Medulla oblongata (tissue), 1 donor: ENCODE data around the gene SEMA3F.

ENCODE experiments used
- DNase-seq: peaks from one replicate; pipeline ENCODE4 v3.0.0-alpha.2; 2015; ENCODE audit errors: extremely low spot score

The SEMA3F gene

DNA sequence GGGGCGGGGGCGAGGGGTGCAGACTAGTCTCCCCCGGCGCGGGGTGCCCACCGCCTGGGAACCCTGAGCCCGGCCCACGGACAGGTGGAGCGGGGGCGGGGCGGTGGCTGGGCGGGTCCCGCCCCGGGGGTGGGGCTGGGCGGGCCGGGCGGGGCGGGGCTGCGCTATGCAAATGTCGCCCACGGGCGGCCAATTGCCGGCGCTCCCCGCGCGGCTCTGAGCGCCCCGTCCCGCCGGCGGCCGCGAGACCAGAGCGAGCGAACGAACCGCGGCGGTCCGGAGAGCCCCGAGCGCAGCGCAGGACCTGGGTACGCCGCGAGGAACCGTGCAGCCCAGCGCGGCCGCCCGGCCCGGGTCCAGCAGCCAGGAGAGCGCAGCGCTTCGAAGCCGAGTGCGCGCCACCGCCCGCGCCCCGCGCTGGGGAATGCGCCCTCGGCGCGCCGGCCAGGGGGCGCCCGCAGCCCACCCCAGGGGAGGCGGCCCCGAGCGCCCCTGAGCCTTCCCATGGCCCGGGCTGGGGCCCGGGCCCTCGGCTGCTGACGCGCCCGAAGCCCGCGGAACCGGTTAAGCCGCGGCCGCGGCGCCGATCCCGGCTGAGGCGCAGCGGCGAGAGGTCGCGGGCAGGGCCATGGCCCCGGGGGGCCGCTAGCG lies at the start of gene SEMA3F:
Gene SEMA3F, plus strand, starts transcription at position 485 of the 651 bp plus-strand sequence. CDS start 4,299 bp downstream, outside the sequence.
- DNase-seq, result no peak

DNA sequence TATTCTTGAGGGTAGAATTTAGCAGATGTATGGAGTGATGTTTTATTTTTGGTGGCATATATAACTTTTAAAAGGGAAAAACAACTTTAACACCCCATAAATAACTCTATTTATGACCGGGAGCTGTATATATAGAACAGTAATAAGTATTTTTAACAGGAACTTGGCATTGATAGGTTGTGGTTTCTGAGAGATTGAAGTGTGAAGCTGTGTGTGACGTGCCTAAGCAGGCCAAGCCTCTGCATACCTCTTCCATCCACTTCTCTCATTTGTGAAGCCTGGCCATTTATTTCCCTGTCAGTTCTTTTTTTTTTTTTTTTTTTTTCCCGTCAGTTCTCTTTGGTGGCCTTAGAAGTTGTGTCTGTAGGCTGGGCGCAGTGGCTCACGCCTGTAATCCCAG lies 43.4 kb upstream of the SEMA3F start:
- no peak for DNase-seq

DNA sequence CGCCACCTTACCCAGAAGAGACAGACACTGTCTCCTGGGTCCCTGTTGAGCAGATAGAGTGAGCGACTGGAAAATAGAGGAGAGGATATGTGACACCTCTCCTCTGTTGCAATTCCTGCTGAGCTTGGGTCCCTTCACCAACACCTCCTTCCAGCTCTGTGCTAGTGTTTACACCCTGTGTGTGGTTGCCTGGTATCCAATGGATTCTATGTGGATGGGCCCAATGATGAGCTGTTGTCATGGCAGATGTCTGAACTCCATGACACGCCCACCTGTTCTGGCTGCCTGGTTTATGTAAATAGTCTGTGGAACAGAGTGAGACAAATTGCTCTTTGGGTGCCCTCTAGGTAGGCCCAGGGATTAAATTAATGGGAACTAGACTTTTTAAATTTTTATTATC lies 42.7 kb upstream of the SEMA3F start:
- no peak for DNase-seq

DNA sequence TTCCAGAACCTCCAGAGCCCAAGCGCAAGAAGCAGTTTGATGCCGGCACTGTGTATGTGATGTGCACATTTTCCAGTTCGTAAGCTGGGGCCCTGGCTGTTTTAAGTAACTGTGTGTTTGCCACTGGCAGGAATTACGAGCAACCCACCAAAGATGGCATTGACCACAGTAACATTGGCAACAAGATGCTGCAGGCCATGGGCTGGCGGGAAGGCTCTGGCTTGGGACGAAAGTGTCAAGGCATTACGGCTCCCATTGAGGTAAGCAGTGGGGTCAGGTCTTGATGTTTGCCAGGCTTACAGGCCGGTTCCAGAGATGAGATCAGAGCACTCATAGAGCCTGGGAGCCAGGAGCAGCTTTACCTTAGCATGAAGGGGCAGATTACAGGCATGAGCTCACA lies 38.0 kb upstream of the SEMA3F start:
- no peak for DNase-seq

DNA sequence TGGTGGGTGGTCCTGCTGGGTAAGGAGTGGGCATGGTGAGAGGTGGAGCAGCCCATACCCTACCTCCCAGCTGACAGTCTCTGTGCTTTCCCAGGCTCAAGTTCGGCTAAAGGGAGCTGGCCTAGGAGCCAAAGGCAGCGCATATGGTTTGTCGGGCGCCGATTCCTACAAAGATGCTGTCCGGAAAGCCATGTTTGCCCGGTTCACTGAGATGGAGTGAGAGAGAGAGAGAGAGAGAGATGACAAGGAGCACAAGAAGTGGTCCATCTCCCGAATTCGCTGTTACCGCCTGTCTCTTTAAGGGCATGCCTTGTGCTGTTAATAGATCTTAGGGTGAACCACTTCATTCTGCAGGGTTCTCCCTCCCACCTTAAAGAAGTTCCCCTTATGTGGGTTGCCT lies 36.9 kb upstream of the SEMA3F start:
- no peak for DNase-seq

DNA sequence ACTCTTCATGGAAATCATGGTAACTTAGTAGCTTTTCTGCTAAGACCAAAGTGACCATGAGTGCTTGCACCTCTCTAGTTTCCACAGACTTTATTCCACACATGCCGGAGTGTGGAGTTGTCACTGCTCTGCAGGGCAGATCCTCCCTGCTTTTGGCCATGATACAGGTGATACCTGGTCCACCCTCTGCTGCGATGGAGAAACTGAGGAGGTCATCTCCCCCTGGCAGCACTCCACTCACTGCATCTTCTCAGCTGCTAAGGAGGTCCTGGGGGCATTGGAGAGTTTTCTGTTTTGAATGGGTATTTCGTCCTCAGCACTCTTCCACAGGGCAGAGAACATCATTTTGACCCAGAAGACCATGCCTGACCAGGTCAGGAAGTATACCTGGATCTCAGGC lies 35.3 kb upstream of the SEMA3F start:
- no peak for DNase-seq

DNA sequence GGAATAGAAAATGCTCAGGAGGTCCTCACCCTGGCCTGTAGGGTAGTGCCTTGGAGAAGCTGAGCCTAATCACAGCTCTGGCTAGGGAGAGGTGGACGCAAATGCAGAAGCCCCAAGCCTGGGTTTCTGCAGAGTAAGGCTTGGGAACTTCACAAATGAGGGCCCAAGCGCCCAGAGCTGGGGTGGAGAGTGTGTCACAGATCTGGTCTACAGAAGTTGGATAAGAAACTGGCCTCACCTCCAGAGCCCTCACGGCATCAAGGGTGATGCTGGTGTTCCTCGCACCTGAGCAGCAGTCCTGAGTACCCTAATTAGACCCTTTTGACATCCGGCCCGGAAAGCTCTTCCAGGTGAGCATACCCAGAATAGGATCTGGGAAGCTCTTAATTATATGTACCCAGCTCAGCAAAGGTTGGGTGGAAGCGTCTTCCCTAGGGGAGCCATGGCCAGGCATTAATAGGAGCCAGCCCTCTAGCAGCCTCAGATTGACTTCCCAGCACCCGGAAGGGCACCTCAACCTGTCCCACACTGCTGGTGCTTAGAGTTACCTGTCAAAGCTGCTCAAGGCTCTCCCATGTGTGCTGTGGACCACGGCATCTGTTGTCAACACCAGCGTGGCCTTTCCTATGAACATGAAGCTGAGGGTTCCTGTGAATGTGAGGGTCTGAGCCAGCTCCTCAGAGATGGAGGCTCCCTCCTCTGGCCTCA lies 34.6 kb upstream of the SEMA3F start:
- DNase-seq, result no peak

DNA sequence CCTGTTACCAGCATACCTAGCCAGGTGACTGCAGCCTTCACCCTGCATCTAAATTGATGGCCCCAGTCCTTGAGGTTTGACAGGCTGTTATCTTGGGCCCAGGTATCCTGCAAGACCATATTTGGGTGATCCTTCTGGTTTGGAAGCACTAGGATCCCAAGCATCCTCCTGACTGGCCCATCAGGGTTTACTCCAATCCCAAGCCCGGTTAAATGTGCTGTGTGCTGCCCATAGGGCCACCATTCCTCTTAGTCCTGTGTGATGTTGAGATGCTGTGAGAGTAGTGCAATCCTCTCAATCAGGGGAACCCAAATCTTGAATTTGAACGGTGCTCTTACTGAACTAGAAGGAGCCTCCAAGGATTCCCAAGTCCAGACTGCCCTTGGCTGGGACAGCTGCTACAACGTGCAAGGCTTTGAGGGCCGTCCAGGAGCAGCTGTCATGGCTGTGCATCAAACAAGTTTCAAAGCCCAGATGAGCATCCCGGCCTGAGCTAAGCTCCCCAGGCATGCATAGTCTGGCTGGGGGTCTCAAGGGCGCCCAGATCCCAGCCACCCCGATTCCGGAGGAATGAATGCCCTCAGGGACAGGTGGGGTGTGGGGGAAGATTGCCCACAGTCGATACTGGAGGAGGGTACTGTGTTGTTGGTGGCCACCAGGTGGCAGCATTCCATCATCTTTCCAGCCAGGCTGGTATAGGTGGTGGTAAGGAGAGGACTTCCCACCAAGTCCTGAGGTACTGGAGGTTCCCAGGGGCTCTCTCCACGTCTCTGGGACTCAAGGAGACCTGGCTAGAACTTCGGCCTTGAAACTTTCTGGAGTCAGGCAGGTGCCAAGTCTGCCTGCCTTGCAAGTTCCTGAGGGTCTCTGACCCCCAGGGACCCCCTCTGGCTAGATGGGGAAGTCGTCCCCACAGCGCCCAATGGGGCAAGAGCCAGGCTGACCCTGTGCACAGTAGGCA lies 33.8 kb upstream of the SEMA3F start:
- peak; percentile 66 for DNase-seq

DNA sequence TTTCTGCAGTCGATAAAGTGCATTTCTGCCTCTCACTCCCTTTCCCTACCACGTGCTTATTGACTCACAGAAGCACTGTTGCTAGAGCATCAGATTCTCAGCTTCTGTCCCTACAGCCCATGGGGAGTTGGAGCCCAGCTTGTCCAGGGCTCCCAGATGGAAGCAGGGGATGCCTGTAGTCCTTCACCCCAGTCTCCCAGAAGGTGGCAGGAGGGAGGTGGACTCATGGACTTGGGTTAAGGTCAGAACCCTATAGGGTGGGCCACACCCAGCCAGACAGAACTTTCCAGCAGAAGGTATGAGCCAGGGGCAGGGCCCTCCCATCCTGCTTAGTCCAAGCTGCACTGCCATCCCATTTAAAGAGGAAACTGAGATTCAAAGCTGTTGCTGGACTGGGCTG lies 33.1 kb upstream of the SEMA3F start:
- DNase-seq, result no peak

DNA sequence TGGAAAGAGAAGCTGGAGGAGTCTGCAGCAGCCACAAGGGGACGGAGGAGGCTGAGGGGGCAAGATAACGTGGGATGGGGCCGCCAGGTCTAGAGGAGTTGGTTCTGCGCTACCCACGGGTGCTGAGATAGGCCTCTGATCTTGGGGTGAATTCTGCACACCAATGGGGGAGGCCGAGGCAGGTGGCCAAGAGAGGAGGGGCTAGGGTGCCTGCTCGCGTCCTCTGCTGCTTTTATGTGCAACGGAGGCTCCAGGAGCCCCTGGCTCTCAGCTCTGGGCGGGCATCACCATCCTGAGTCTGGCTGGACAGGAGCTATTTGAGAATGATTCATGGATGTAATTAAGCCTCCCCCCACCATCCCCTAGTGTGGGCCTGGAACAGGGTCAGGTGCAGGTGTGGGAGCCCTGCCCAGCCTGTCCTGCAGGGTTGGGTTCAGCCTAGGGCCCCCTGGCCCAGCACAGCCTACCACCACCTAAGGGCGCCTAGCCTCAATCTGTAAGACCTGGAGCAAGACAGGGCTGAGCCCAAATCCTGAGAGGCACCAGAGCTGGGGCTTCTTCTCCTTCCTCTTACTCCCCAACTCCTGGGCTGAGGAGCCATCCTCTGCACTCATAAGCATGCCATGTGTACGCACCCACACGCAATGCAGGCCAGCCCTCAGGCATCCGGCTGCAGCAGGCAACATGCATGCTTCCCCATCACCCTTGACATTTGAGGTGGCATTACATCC lies 32.3 kb upstream of the SEMA3F start:
- DNase-seq, result no peak

DNA sequence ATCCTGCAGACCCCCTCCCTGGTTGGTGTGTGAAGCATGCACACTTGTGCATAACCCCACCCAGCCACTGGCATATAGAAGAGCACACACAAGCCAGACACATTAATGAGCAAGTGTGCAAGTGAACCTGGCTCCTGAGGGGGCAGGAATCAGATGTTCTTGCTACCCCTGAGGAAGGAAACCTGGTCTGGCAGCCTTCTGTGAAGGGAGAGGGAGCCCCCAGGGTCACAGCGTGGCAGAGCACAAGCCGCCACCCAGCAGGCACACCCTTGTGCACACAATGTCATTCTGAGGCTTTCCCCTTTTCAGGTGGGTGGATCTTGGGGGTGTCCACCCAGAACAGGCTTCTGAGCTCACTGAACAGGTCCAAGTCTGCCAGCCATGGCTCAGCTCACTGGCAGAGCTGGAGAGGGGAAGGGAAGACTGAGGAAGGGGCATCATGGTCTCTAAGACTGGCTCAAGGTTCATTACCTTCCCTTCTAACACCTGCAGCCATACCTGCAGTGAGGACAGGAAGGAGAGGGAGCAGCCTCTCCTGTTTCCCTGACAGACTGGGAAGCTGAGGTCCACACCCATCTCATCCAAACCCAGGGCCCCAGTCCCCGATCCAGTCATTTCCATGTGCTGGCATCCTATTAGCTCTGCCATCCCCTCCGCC lies 31.6 kb upstream of the SEMA3F start:
- no peak for DNase-seq

DNA sequence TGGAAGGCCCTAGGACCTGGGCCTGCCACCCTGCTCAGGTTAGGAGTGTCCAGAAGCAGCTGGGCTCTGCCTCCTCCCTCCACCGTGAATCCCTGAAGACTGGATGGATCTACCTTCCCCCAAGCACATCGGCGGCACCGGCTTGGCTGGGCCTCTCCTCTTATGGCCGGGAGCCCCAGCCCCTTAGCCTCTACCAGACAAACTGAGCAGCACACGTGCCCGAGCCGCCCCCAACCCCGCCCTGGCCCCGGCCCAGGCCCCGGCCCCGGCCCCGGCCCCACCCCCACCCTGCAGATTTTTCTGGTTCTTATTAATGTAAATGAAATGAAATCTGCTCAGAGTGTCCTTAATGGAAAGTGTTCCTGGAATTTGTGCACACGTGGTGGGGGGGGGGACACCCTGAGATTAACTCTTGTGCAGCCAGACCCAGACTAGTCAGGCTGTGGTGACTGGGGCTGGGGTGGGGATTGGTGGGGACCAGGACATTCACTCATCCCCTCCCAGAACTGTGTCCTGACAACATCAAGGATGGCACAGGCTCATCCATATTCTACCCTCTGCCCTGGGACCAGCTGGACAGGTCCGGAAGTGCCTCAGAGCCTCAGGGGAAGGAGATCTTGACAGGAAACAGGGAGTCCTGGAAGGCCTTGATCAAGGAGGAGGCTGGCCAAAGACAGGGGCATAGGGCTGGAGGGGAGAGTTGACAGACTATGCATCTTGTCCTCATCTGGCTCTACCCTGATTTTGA lies 30.9 kb upstream of the SEMA3F start:
- DNase-seq, result no peak

DNA sequence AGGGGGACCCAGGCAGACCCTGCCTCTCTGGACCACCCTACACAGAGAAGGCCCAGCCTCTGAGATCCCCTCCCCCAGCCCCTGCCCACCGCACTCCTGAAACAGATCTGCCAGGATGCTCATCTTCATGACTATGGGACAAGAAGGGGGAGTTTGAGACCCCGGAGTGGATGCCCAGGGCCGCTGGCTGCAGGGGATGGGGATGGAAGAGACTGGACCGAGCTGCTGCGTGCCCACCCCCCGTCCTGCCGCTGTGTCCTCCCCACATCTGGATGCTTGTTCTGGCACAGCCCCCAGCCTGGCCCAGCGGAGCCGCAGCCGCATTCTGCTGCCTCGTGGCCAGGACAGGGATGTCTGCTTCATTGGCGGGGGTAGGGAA lies 30.3 kb upstream of the SEMA3F start:
- no peak for DNase-seq

DNA sequence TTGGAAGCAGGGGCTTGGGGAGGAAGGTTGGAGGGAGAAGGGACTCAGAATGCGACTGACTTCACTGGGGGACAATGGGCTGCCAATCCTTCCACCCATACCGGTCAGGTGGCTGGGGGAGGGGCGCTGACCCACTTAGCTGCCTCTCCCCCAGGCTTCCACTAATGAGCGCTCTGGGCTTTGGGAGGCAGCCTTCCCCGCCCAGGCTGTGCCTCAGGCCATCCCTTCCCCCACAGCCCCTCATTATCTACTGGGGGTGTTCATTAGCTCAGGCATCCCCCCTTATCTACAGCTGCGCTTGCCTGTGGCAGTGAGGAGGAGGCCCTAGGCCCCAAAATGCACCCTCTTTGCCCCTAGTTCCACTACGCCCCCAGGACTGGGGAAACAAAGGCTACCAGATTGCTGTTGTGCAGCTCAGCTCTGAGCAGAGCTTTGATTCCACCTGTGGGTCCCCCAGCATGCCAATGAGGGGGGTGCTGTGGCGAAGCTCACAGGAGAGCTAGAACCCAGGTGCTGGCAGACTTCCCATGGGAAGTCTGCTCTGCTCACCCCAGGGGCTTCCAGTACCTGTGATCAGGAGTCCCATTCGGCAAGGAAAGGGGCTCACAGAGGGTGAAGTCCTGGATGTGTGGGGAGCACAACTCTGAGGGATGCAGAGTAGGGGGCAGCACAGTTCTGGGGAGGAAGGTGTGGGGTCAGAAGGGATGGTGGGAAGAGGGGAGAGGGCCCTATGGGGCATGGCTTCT lies 29.4 kb upstream of the SEMA3F start:
- DNase-seq, result no peak

DNA sequence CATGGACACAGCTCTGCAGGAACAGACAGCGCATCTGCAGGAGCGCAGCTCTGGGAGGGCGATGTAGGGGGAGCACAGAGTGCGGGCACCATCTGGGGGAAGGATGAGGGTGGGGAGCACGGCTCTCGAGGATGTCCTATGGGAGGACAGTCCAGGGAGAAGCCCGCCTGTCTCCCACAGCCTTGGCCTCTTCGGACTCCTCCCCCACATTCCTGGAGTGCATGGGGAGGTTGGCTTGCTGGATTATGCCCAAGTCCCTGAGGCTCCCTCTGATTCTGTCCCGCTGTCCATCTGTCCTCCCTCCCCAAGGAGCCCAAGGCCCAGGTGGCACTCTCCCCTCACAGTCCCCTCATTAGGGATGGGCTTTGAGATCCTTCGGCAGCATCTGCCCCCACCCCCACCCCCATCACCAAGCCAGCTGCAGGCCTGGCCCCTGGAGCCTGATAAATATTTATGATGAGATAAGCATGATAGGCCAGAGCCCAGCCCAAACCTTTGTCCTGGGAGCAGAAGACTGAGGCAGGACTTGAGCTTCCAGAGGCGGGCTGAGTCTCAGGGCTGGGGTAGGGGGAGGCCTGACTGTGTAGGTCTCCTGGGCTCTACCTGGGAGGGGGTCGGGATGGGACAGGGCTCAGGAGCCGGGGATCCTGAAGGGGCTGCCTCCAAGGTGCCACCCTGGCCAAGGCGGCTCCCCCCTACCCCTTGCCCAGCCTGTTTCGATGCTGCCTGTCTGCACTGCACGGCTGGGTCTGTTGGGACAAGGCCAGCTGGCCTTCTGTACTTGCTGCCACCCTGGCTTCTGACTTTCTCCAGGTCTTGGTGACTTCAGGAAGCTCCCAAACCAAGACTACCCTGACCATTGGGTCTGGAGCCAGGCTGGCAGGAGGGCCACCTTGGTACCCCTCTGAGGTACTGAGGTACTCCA lies 28.6 kb upstream of the SEMA3F start:
- DNase-seq, result no peak

DNA sequence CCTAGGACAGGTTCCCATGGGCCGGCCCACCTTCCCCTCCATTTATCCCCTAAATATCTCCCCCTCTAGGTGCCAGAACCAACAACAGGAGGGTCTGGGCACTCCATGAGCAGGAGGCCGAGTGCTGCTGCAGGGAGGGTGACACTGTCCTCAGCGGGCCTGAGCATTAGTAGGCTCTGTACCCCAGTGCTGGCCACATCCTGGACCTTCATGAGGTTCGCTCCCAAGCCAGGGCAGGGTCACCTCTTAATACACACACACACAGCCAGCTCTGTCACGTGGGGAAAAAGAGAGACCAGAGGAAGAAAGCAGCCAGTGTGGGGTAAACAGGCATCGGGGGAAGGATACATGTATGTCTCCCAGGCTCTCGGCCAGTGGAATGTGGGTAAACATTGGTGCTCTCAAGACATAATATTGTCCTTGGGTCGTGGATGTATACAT lies 27.9 kb upstream of the SEMA3F start:
- DNase-seq, result no peak

DNA sequence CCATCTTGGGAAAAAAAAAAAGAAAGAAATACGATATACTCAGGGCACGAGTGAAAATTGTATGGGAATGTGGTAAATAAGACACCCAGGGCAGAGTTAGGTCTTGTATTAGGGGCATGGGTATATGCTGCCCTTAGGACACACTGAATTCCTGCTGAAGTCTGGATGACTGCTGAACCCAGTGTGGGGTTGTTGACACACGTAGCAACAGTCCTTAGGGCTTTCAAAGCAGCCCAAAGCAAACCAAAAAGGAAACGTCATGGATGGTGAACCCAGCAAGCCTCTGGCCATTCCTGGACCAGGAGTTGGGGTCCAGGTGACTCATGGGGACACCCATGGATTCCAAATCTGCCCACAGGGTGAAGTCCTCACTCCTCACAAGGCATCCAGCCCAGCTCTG lies 27.1 kb upstream of the SEMA3F start:
- no peak for DNase-seq

DNA sequence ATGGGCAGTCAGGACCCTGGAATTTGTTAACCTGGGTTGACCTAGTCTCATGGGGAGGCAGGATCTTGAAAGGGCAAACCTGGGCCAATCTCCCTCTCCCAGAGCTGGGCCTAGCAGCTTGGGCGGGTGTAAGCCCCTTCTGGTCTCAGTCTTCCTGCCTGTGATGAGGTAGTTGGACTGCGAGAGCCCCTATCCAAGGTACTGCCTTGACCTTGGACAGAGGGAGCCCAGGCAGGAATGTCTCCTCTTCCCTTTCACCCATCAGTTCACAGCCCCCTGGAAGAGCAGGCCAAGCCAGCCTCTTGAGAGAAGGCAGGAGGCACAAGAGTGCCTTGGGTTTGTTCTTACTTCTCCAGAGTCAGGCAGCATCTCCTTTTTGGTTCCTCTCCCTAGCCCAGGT lies 24.7 kb upstream of the SEMA3F start:
- DNase-seq, result no peak
